ENCODE measurements around the gene ANK3. TPM values are rescaled to one million over a fixed set of nuclear protein-coding genes. Genes with fewer than 3 reads are reported as not detected.

The ANK3 gene
- total and polyA plus RNA-seq, 2 experiments from 2014 or later, result 44.9 to 95.8 TPM

DNA sequence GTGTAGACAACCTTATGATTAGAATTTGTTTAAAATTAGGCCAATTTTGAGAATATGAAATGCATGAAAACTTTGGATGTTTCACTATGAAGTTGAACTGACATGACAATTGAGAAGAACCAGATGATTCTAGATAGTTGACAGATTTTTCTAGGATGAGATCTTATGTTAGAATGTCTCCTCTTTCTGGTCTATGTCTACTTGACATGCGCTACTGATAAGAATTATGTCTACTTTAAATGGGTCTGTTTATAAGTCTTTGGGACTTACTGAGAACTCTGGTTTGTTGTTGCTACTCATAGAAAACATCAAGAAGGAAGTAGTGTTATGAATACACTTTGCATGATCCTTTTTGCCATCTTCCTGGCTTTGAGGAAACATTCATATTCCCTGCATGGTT is 255.1 kb downstream of the ANK3 start:
- no peak overlapping the region for H3K27ac ChIP-seq
- H3K4me1 ChIP-seq (ENCODE audit: low read depth), result peaks cover 19% of the 10 kb centered on the region
- no peak overlapping the region for H3K4me3 ChIP-seq
- no peaks in the 10 kb centered on the region for H3K9me3 ChIP-seq (ENCODE audit: low read depth)
- H3K36me3 ChIP-seq, result peaks cover 4% of the 10 kb centered on the region
- TF ChIP-seq, protein P1, sequence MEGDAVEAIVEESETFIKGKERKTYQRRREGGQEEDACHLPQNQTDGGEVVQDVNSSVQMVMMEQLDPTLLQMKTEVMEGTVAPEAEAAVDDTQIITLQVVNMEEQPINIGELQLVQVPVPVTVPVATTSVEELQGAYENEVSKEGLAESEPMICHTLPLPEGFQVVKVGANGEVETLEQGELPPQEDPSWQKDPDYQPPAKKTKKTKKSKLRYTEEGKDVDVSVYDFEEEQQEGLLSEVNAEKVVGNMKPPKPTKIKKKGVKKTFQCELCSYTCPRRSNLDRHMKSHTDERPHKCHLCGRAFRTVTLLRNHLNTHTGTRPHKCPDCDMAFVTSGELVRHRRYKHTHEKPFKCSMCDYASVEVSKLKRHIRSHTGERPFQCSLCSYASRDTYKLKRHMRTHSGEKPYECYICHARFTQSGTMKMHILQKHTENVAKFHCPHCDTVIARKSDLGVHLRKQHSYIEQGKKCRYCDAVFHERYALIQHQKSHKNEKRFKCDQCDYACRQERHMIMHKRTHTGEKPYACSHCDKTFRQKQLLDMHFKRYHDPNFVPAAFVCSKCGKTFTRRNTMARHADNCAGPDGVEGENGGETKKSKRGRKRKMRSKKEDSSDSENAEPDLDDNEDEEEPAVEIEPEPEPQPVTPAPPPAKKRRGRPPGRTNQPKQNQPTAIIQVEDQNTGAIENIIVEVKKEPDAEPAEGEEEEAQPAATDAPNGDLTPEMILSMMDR (IDR thresholded peaks at IDR 0.05; ENCODE audit: low read depth, low read length), result no peak
- DNase-seq (ENCODE audit: low read depth in 1 of 2, low spot score in 1 of 2), result no peak
- H3K27me3 ChIP-seq, result no peaks in the 10 kb centered on the region

DNA sequence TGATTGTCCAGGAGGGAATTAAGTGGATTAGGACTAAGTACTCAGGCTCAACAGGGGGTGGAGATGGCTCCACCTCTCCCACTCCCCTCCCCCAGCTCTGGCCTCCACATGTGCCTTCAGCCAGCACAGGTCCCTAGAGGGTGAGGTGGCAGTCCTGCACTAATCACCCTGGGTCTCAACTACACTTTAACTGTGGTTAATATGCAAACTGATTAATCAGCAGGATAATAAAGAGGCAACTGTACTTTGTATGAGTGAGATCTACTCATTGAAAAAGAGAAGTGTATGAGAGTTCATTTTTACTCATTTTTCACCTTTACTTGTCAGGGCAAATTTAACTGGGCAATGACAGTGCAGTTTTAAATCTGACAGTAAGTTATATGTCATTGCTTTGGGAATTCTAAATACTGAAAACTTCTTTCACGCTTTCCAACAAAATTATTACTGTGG is 259.5 kb downstream of the ANK3 start:
- H3K36me3 ChIP-seq, result peaks cover 4% of the 10 kb centered on the region
- H3K4me1 ChIP-seq (ENCODE audit: low read depth), result peaks cover 7% of the 10 kb centered on the region
- no peak overlapping the region for H3K4me3 ChIP-seq
- DNase-seq (ENCODE audit: low read depth in 1 of 2, low spot score in 1 of 2), result no peak
- H3K9me3 ChIP-seq (ENCODE audit: low read depth), result no peaks in the 10 kb centered on the region
- TF ChIP-seq, protein P1 (IDR thresholded peaks at IDR 0.05; ENCODE audit: low read depth, low read length), result no peak
- no peaks in the 10 kb centered on the region for H3K27me3 ChIP-seq
- H3K27ac ChIP-seq, result no peak overlapping the region

DNA sequence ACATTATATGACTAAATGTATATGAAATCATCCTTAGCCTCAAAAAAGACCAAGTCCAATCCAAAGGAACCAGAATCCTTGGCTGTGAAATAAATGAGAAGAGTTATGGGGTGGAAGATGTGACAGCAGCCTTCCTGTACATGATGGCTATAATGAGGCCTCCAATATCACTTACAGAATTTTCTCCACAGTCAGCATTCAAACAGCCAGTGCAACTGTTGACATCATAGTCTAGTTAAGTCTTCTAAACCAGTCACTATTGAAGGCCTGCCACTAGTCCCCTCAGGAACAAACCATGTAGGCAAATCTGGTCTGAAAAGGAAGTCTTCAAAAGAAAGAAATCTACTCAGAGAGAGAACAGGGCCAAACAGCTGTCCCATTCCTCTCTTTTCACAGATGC is 263.8 kb downstream of the ANK3 start:
- Histone ChIP-seq H3K4me3 (no peak overlapping the region), H3K9me3 (ENCODE audit: low read depth) (no peaks in the 10 kb centered on the region), H3K4me1 (ENCODE audit: low read depth) (no peaks in the 10 kb centered on the region), H3K36me3 (no peaks in the 10 kb centered on the region), H3K27ac (no peak overlapping the region), H3K27me3 (no peaks in the 10 kb centered on the region)
- TF ChIP-seq, protein P1 (IDR thresholded peaks at IDR 0.05; ENCODE audit: low read depth, low read length), result no peak
- DNase-seq (ENCODE audit: low read depth in 1 of 2, low spot score in 1 of 2), result no peak

DNA sequence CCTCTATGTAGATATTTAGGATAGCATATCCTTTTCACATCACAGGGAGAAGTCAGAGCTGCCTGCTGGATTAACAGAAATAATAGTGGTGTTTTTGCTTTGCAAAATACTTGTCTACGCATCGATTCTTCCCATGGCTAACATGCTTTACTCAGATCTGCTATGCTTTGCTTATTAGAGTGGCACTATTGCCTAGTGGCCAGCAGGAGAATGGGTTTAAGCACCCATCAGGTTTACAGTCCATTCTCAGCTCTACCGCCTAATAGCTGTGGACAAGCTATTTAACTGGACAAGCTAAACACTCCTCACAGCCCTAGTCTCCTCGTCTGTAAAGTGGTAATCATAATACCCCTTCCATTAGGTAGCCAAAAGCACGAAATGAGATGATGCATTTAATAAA is 265.1 kb downstream of the ANK3 start:
- TF ChIP-seq, protein P1 (IDR thresholded peaks at IDR 0.05; ENCODE audit: low read depth, low read length), result no peak
- Histone ChIP-seq H3K36me3 (no peaks in the 10 kb centered on the region), H3K9me3 (ENCODE audit: low read depth) (no peaks in the 10 kb centered on the region), H3K4me1 (ENCODE audit: low read depth) (no peaks in the 10 kb centered on the region), H3K4me3 (no peak overlapping the region), H3K27me3 (no peaks in the 10 kb centered on the region), H3K27ac (no peak overlapping the region)
- DNase-seq (ENCODE audit: low read depth in 1 of 2, low spot score in 1 of 2), result no peak

DNA sequence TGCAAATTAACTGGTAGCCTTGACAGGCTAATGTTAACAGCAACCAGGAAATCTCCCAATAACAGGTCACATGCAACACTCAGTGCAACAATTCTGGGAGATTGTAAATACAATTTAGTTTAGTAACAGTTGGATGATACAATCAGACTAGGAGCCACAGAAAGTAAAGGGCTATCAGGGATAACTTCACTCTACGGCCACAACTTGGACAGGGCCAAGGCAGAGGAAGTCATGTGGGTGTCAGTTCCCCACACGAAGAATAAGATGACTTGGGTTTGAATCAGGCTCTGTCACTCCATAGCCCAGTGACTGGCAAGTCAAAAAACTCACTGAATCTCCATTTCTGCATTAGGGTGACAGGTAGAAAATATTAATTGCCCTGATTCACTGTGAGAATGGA is 266.0 kb downstream of the ANK3 start:
- H3K27ac ChIP-seq, result no peak overlapping the region

More for the DNA sequence above, 266.0 kb downstream of the ANK3 start:
- no peaks in the 10 kb centered on the region for H3K4me1 ChIP-seq (ENCODE audit: low read depth)
- H3K27me3 ChIP-seq, result no peaks in the 10 kb centered on the region
- H3K4me3 ChIP-seq, result no peak overlapping the region
- TF ChIP-seq, protein P1 (IDR thresholded peaks at IDR 0.05; ENCODE audit: low read depth, low read length), result no peak
- no peaks in the 10 kb centered on the region for H3K9me3 ChIP-seq (ENCODE audit: low read depth)
- no peak for DNase-seq (ENCODE audit: low read depth in 1 of 2, low spot score in 1 of 2)
- no peaks in the 10 kb centered on the region for H3K36me3 ChIP-seq

Measured in cardiac muscle cell (in vitro differentiated cells and primary cell).